GM12878 (cell line): ENCODE results near the gene LRRC40. TPM values are rescaled to one million over a fixed set of nuclear protein-coding genes. Genes with fewer than 3 reads are reported as not detected.

Source experiments
- ATAC-seq: fragments of 200-7000 bp; cut with Tn5 transposase; 3 replicates; pipeline ENCODE4 v1.9.1; 2020; ENCODE audit warnings: mild to moderate bottlenecking, moderate library complexity
- BruUV-seq: library from RNA; stranded (reverse); fragments of 400-500 nt; replicated peaks from 2 replicates; lab custom pipeline; 2021; lab: Mats Ljungman, UMichigan
- CTCF ChIA-PET: fragments of 300-600 bp; sonication (Branson Sonifier 250); formaldehyde crosslinking; extraction: SDS; loops from one replicate; lab custom pipeline; 2021; ENCODE audit warnings: inconsistent platforms; lab: Yijun Ruan, JAX
- POLR2A ChIA-PET: fragments of 350-600 bp; formaldehyde crosslinking; extraction: SDS; loops from one replicate; lab custom pipeline; 2021; ENCODE audit warnings: inconsistent platforms; lab: Charles Lee
- RAD21 ChIA-PET: fragments of 300-600 bp; sonication (Branson Sonifier 250); formaldehyde crosslinking; loops from one replicate; lab custom pipeline; 2023; ENCODE audit warnings: antibody characterized with exemption; ENCODE audit not compliant: unreplicated experiment; lab: Charles Lee
- SMC1A ChIA-PET: fragments of 300-600 bp; sonication (Branson Sonifier 250); formaldehyde crosslinking; loops from one replicate; lab custom pipeline; 2023; ENCODE audit not compliant: unreplicated experiment, uncharacterized antibody; lab: Charles Lee
- DNase-seq: peaks from one replicate; pipeline ENCODE4 v3.0.0-alpha.2; 2011; ENCODE audit warnings: low read depth, low spot score
- FAIRE-seq: peaks from 3 replicates; lab custom pipeline; 2011; peaks lifted over from hg19 to GRCh38; lab: Jason Lieb, UNC
- H2AFZ ChIP-seq: 2 replicates; pipeline ENCODE4 v1.6.0; 2011; ENCODE audit warnings: low read depth, low read length, control low read depth; ENCODE audit not compliant: control insufficient read depth
- H3K27ac ChIP-seq: 2 replicates; pipeline ENCODE4 v1.5.1; 2011; ENCODE audit warnings: control low read depth; ENCODE audit not compliant: control insufficient read depth, insufficient read depth
- H3K27me3 ChIP-seq, 2 experiments: replicated peaks in 1 of 2; 2 replicates each; pipeline versions ENCODE4 v1.6.0 to v1.6.1; 2011; ENCODE audit warnings: low read length in 1 of 2; ENCODE audit not compliant: control insufficient read depth in 2 of 2, insufficient read depth in 2 of 2
- H3K36me3 ChIP-seq, 2 experiments: 2 replicates each; pipeline ENCODE4 v1.5.1; 2011; ENCODE audit warnings: low read length in 1 of 2; ENCODE audit not compliant: control insufficient read depth in 2 of 2, insufficient read depth in 2 of 2
- H3K4me1 ChIP-seq: 2 replicates; pipeline ENCODE4 v1.6.1; 2011; ENCODE audit warnings: mild to moderate bottlenecking, low read length, moderate library complexity, mixed read lengths; ENCODE audit not compliant: control insufficient read depth, insufficient read depth
- H3K4me2 ChIP-seq: 2 replicates; pipeline ENCODE4 v1.6.0; 2011; ENCODE audit warnings: control low read depth; ENCODE audit not compliant: control insufficient read depth, insufficient read depth
- H3K4me3 ChIP-seq: fragments of 200-600 bp; sonication (generic); 2 replicates; pipeline ENCODE4 v1.5.1; 2016
- H3K79me2 ChIP-seq: 2 replicates; pipeline ENCODE4 v1.6.0; 2011; ENCODE audit warnings: low read length; ENCODE audit not compliant: control insufficient read depth, insufficient read depth
- H3K9ac ChIP-seq: 2 replicates; pipeline ENCODE4 v1.8.0; 2011; ENCODE audit warnings: low read length, control low read depth, mixed read lengths; ENCODE audit not compliant: control insufficient read depth, insufficient read depth
- H3K9me3 ChIP-seq: replicated peaks from 3 replicates; pipeline ENCODE4 v1.5.1; 2011; ENCODE audit warnings: mild to moderate bottlenecking, low read length; ENCODE audit not compliant: control insufficient read depth, insufficient read depth
- H4K20me1 ChIP-seq: 2 replicates; pipeline ENCODE4 v1.6.0; 2011; ENCODE audit not compliant: control insufficient read depth, insufficient read depth
- BACH1 ChIP-seq: fragments of 450-650 bp; IDR thresholded peaks from 2 replicates; pipeline ENCODE4 v1.6.1; 2017; ENCODE audit warnings: mild to moderate bottlenecking, borderline replicate concordance
- BCL11A ChIP-seq: IDR thresholded peaks from 2 replicates; pipeline ENCODE4 v1.6.1; 2011; ENCODE audit warnings: low read depth, low read length
- CBX5 ChIP-seq: sonication (generic); IDR thresholded peaks from 2 replicates; pipeline ENCODE4 v1.6.1; 2016; ENCODE audit warnings: low read depth, moderate library complexity, mild to moderate bottlenecking, inconsistent platforms
- DPF2 ChIP-seq: fragments of 450-650 bp; IDR thresholded peaks from 2 replicates; pipeline ENCODE4 v1.6.1; 2017; ENCODE audit warnings: mild to moderate bottlenecking
- FOXM1 ChIP-seq: IDR thresholded peaks from 2 replicates; pipeline ENCODE4 v1.6.1; 2012; ENCODE audit warnings: low read depth, mild to moderate bottlenecking, inconsistent platforms, low read length, moderate library complexity
- JUNB ChIP-seq: IDR thresholded peaks from 2 replicates; pipeline ENCODE4 v1.6.1; 2016; ENCODE audit warnings: antibody characterized with exemption, mild to moderate bottlenecking
- MYC ChIP-seq: IDR thresholded peaks from 2 replicates; pipeline ENCODE4 v1.6.1; 2011; ENCODE audit warnings: mild to moderate bottlenecking, low read length, moderate library complexity, inconsistent platforms; ENCODE audit not compliant: insufficient read depth, insufficient replicate concordance, insufficient read length, severe bottlenecking
- NBN ChIP-seq: fragments of 450-650 bp; IDR thresholded peaks from 2 replicates; pipeline ENCODE4 v1.6.1; 2016
- RAD21 ChIP-seq: IDR thresholded peaks from 2 replicates; pipeline ENCODE4 v1.6.1; 2011; ENCODE audit warnings: mild to moderate bottlenecking, low read depth, low read length, moderate library complexity; ENCODE audit not compliant: insufficient read depth
- RBBP5 ChIP-seq: fragments of 200-600 bp; sonication (generic); conservative IDR thresholded peaks from 2 replicates; pipeline ENCODE4 v1.6.1; 2016
- SMC3 ChIP-seq: IDR thresholded peaks from 2 replicates; pipeline ENCODE4 v1.6.1; 2011; ENCODE audit warnings: low read length, improper control_type of control experiment, borderline replicate concordance
- SUPT20H ChIP-seq: IDR thresholded peaks from 2 replicates; pipeline ENCODE4 v1.6.1; 2011; ENCODE audit warnings: low read depth, mild to moderate bottlenecking, low read length, moderate library complexity, borderline replicate concordance; ENCODE audit not compliant: control insufficient read depth
- TBL1XR1 ChIP-seq: IDR thresholded peaks from 2 replicates; pipeline ENCODE4 v1.6.1; 2012; ENCODE audit warnings: low read depth, low read length, improper control_type of control experiment
- TCF7 ChIP-seq: IDR thresholded peaks from 2 replicates; pipeline ENCODE4 v1.6.1; 2014; ENCODE audit warnings: antibody characterized with exemption, borderline replicate concordance
- ZNF274 ChIP-seq: IDR thresholded peaks from one replicate; pipeline ENCODE4 v1.8.0; 2011; ENCODE audit not compliant: insufficient read length, insufficient read depth
- in situ Hi-C: fragments of 300-500 bp; cut with MboI; formaldehyde crosslinking; loops from 9 replicates; pipeline ENCODE4 v1.14.3; 2018; ENCODE audit warnings: mixed read lengths
- intact Hi-C: fragments of 100-400 bp; cut with micrococcal nuclease; formaldehyde crosslinking; loops from one replicate; pipeline ENCODE4 v1.14.2; 2022; ENCODE audit not compliant: unreplicated experiment
- polyA plus RNA-seq, 11 experiments: library from polyadenylated mRNA; depleted of rRNA in 4 of 11; unstranded in 6 of 11; stranded (reverse) in 5 of 11; fragments of >200 nt; fragmentation: Nextera tagmentation in 4 of 11; fragmentation: Illumina TruSeq in 1 of 11; extraction: Ambion mirVana in 4 of 11; extraction: Trizol in 1 of 11; gene quantifications; 1 replicate in 1 of 11; 2 replicates in 10 of 11; pipeline versions ENCODE4 v1.2.1 to v1.2.3, GENCODE V29; 2011 to 2016; ENCODE audit warnings: inconsistent platforms in 2 of 11, missing spikeins in 2 of 11, low read depth in 1 of 11
- total RNA-seq, 4 experiments: library from RNA; depleted of rRNA in 3 of 4; stranded (reverse); fragments of >200 nt in 3 of 4; fragmentation: Illumina TruSeq in 1 of 4; extraction: Trizol in 1 of 4; gene quantifications; 2 replicates each; pipeline versions ENCODE4 v1.2.1 to v1.2.3, GENCODE V29; 2013 to 2021
- TF ChIP-seq, protein P1 (sequence below): fragments of 450-650 bp; IDR thresholded peaks from 2 replicates; pipeline ENCODE4 v1.6.1; 2017; ENCODE audit warnings: mild to moderate bottlenecking
- TF ChIP-seq, protein P2 (sequence below): fragments of 450-650 bp; IDR thresholded peaks from 2 replicates; pipeline ENCODE4 v1.6.1; 2018; ENCODE audit warnings: mild to moderate bottlenecking, low read depth, moderate library complexity; ENCODE audit not compliant: partially characterized antibody
- TF ChIP-seq, protein P3 (sequence below): fragments of 450-650 bp; IDR thresholded peaks from 2 replicates; pipeline ENCODE4 v1.6.1; 2017; ENCODE audit warnings: borderline replicate concordance
- TF ChIP-seq, protein P4 (sequence below): fragments of 450-650 bp; IDR thresholded peaks from 2 replicates; pipeline ENCODE4 v1.6.1; 2016; ENCODE audit warnings: mild to moderate bottlenecking

LRRC40 gene
- total and polyA plus RNA-seq, 10 of the 15 experiments (the other 5 are each of a cell fraction or from before 2014, with no cell fraction given), result 19.5 to 44.3 (median 30.9) TPM

DNA sequence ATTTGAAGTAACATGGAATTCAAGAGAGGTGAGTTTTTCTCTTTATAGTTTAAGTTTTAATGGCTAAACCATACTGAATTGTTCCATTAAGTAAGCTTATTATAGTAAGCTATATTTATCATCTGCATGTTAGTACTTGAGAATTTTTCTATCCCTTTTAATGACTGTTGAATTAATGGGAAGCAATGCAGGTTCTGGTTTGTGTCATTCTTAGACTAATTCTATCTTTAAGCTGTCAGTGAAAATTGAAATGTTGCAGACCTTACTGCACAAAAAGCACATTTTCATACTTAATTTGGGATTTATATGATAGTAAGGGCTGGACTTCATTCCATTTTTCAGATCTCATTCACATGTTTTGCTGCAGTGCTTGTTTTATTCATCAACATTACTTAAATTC, 41.7 kb upstream of the LRRC40 start (continued):
- TF ChIP-seq, protein P1, sequence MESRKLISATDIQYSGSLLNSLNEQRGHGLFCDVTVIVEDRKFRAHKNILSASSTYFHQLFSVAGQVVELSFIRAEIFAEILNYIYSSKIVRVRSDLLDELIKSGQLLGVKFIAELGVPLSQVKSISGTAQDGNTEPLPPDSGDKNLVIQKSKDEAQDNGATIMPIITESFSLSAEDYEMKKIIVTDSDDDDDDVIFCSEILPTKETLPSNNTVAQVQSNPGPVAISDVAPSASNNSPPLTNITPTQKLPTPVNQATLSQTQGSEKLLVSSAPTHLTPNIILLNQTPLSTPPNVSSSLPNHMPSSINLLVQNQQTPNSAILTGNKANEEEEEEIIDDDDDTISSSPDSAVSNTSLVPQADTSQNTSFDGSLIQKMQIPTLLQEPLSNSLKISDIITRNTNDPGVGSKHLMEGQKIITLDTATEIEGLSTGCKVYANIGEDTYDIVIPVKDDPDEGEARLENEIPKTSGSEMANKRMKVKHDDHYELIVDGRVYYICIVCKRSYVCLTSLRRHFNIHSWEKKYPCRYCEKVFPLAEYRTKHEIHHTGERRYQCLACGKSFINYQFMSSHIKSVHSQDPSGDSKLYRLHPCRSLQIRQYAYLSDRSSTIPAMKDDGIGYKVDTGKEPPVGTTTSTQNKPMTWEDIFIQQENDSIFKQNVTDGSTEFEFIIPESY, result no peak
- TF ChIP-seq RAD21 (no peak), MYC (no peak), RBBP5 (no peak), SMC3 (no peak), ZNF274 (no peak), BACH1 (no peak), NBN (no peak), JUNB (no peak)
- TF ChIP-seq, protein P2, sequence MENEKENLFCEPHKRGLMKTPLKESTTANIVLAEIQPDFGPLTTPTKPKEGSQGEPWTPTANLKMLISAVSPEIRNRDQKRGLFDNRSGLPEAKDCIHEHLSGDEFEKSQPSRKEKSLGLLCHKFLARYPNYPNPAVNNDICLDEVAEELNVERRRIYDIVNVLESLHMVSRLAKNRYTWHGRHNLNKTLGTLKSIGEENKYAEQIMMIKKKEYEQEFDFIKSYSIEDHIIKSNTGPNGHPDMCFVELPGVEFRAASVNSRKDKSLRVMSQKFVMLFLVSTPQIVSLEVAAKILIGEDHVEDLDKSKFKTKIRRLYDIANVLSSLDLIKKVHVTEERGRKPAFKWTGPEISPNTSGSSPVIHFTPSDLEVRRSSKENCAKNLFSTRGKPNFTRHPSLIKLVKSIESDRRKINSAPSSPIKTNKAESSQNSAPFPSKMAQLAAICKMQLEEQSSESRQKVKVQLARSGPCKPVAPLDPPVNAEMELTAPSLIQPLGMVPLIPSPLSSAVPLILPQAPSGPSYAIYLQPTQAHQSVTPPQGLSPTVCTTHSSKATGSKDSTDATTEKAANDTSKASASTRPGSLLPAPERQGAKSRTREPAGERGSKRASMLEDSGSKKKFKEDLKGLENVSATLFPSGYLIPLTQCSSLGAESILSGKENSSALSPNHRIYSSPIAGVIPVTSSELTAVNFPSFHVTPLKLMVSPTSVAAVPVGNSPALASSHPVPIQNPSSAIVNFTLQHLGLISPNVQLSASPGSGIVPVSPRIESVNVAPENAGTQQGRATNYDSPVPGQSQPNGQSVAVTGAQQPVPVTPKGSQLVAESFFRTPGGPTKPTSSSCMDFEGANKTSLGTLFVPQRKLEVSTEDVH, result no peak
- TF ChIP-seq, all 136 proteins: peak for 0

DNA sequence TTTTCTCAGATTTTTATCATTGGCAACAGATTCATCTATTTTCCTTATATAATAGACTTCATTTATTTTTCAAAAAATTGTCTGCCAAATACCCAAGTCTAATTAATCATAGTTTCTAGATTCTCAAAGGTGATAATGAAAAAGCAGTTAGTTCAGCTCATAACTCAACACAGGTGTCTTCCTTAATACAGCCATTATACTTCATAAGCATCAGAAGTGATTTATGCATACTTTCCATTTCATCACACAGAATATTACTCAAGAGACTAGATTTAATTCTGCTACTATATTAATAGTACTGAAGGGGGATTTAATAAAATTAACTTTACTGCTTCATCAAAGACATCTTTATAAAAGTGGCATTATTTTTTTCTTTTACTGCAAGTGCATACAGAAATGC, 34.6 kb upstream of the LRRC40 start:
- ChIA-PET SMC1A (no interaction called here), POLR2A (no interaction called here), CTCF (no interaction called here), RAD21 (no interaction called here)
- Histone ChIP-seq H4K20me1 (no peaks in the 10 kb centered on the region), H3K4me1 (no peaks in the 10 kb centered on the region), H3K9me3 (no peaks in the 10 kb centered on the region), H3K4me3 (no peak overlapping the region), H3K27me3 (no peaks in the 10 kb centered on the region), H3K9ac (no peak overlapping the region), H3K79me2 (no peaks in the 10 kb centered on the region; the same call in 1 of the 2 replicates), H3K4me2 (no peak overlapping the region), H2AFZ (no peak overlapping the region), H3K36me3 (peaks cover 4 to 41% of the 10 kb centered on the region in 2 experiments), H3K27ac (no peak overlapping the region)
- no TSS peak for BruUV-seq
- no peak for FAIRE-seq
- intact Hi-C loops, result no loop called here
- no peak for DNase-seq
- in situ Hi-C loops, result loop anchor here (10.0 kb wide), 1 partner anchor 835 kb away; no protein-coding TSS in a partner anchor
- ATAC-seq, result no peak
- TF ChIP-seq SUPT20H, result no peak
- TF ChIP-seq CBX5, result no peak
- TF ChIP-seq, protein P3, sequence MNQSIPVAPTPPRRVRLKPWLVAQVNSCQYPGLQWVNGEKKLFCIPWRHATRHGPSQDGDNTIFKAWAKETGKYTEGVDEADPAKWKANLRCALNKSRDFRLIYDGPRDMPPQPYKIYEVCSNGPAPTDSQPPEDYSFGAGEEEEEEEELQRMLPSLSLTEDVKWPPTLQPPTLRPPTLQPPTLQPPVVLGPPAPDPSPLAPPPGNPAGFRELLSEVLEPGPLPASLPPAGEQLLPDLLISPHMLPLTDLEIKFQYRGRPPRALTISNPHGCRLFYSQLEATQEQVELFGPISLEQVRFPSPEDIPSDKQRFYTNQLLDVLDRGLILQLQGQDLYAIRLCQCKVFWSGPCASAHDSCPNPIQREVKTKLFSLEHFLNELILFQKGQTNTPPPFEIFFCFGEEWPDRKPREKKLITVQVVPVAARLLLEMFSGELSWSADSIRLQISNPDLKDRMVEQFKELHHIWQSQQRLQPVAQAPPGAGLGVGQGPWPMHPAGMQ, result no peak
- TF ChIP-seq DPF2, result no peak
- TF ChIP-seq TBL1XR1, result no peak
- TF ChIP-seq BCL11A, result no peak
- TF ChIP-seq, protein P4, sequence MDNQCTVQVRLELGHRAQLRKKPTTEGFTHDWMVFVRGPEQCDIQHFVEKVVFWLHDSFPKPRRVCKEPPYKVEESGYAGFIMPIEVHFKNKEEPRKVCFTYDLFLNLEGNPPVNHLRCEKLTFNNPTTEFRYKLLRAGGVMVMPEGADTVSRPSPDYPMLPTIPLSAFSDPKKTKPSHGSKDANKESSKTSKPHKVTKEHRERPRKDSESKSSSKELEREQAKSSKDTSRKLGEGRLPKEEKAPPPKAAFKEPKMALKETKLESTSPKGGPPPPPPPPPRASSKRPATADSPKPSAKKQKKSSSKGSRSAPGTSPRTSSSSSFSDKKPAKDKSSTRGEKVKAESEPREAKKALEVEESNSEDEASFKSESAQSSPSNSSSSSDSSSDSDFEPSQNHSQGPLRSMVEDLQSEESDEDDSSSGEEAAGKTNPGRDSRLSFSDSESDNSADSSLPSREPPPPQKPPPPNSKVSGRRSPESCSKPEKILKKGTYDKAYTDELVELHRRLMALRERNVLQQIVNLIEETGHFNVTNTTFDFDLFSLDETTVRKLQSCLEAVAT, result no peak
- no peak for TF ChIP-seq TCF7
- TF ChIP-seq FOXM1, result no peak
